GM18520 (cell line): Measurements from ENCODE around the gene SCAMP4.

Experiments used
- ATAC-seq: cut with Tn5 transposase; IDR thresholded peaks from one replicate; pipeline ENCODE4 v1.9.1; 2021; ENCODE audit not compliant: unreplicated experiment

The SCAMP4 gene

GRCh38 chr19:1911098-1911497 is 5.9 kb downstream of the SCAMP4 start:
- no peak for ATAC-seq

GRCh38 chr19:1911995-1912394 is 6.8 kb downstream of the SCAMP4 start:
- no peak for ATAC-seq

GRCh38 chr19:1912760-1913505 is 7.7 kb downstream of the SCAMP4 start:
- ATAC-seq, result no peak

GRCh38 chr19:1913781-1914577 is 8.8 kb downstream of the SCAMP4 start:
- ATAC-seq, result no peak

- no peak for ATAC-seq
Observed at GRCh38 chr19:1914826-1915341, 9.7 kb downstream of the SCAMP4 start.

- ATAC-seq, result no peak
Observed at GRCh38 chr19:1917146-1917545, 11.9 kb downstream of the SCAMP4 start.

- no peak for ATAC-seq
Observed at GRCh38 chr19:1917926-1918325, 12.7 kb downstream of the SCAMP4 start.

- ATAC-seq, result no peak
Observed at GRCh38 chr19:1918975-1919374, 13.8 kb downstream of the SCAMP4 start.

GRCh38 chr19:1920644-1921043 is 15.4 kb downstream of the SCAMP4 start:
- no peak for ATAC-seq

GRCh38 chr19:1921326-1921725 is 16.1 kb downstream of the SCAMP4 start:
- no peak for ATAC-seq

GRCh38 chr19:1921825-1922224 is 16.6 kb downstream of the SCAMP4 start:
- no peak for ATAC-seq

- no peak for ATAC-seq
Observed at GRCh38 chr19:1922803-1923202, 17.6 kb downstream of the SCAMP4 start.

GRCh38 chr19:1923319-1923718 is 18.1 kb downstream of the SCAMP4 start:
- ATAC-seq, result no peak

GRCh38 chr19:1924320-1924961 is 19.2 kb downstream of the SCAMP4 start:
- ATAC-seq, result no peak

GRCh38 chr19:1925544-1925943 is 20.3 kb downstream of the SCAMP4 start:
- no peak for ATAC-seq

- ATAC-seq, result no peak
Observed at GRCh38 chr19:1929021-1929742, 24.0 kb downstream of the SCAMP4 start.

GRCh38 chr19:1931445-1931844 is 26.2 kb downstream of the SCAMP4 start:
- ATAC-seq, result no peak

GRCh38 chr19:1932395-1932794 is 27.2 kb downstream of the SCAMP4 start:
- no peak for ATAC-seq

- no peak for ATAC-seq
Observed at GRCh38 chr19:1933244-1933643, 28.0 kb downstream of the SCAMP4 start.

- ATAC-seq, result no peak
Observed at GRCh38 chr19:1933942-1934341, 28.7 kb downstream of the SCAMP4 start.
